Measurements from ENCODE around the gene FBXL4.

GRCh38 chr6:98976674-98977385, 29.1 kb upstream of the FBXL4 start:
- TF ChIP-seq CTCF (IDR thresholded peaks at IDR 0.05; ENCODE audit: insufficient read depth, low read length) (no peak), POLR2AphosphoS5 (IDR thresholded peaks at IDR 0.05; ENCODE audit: low read depth) (peak; percentile 29; the same call in 1 of the 2 replicates), REST (IDR thresholded peaks at IDR 0.05; ENCODE audit: insufficient replicate concordance, low read depth) (no peak)

All from HL-60 (cell line).